Gastrocnemius medialis (tissue), 4 donors: ENCODE results near the gene CLRN1. TPM values are rescaled to one million over a fixed set of nuclear protein-coding genes. Genes with fewer than 3 reads are reported as not detected.

Experiments used
- ATAC-seq, 2 donors: fragments of 150-250 bp; one replicate each; pipeline ENCODE4 v1.9.1; 2016
- DNase-seq, 2 donors: peaks; one replicate each; pipeline ENCODE4 v3.0.0-alpha.2; 2019
- H3K27ac ChIP-seq, 4 donors: fragments of 200-600 bp; sonication (generic); 1 replicate in 1 of 4; 2 replicates in 3 of 4; pipeline ENCODE4 v1.5.1; 2016 to 2018; ENCODE audit warnings: mild to moderate bottlenecking in 2 of 4, moderate library complexity in 1 of 4
- H3K27me3 ChIP-seq, 3 donors: fragments of 200-600 bp; sonication (generic) in 2 of 3; 1 replicate in 1 of 3; 2 replicates in 2 of 3; pipeline versions ENCODE4 v1.5.1 to v1.6.0; 2016 to 2019; ENCODE audit warnings: mild to moderate bottlenecking in 1 of 3, moderate library complexity in 1 of 3
- H3K36me3 ChIP-seq, 2 donors: fragments of 200-600 bp; sonication (generic) in 1 of 2; one replicate each; pipeline ENCODE4 v1.5.1; 2017 to 2018
- H3K4me1 ChIP-seq, 2 donors: fragments of 200-600 bp; sonication (generic) in 1 of 2; one replicate each; pipeline ENCODE4 v1.5.1; 2016 to 2017; ENCODE audit warnings: mild to moderate bottlenecking in 2 of 2
- H3K4me3 ChIP-seq, 4 donors: fragments of 200-600 bp; sonication (generic) in 3 of 4; 1 replicate in 1 of 4; 2 replicates in 3 of 4; pipeline ENCODE4 v1.5.1; 2016 to 2019; ENCODE audit warnings: mild to moderate bottlenecking in 2 of 4
- H3K9me3 ChIP-seq, 3 donors: fragments of 200-600 bp; sonication (generic) in 2 of 3; 1 replicate in 1 of 3; 2 replicates in 2 of 3; pipeline ENCODE4 v1.5.1; 2016 to 2019
- CTCF ChIP-seq, 5 experiments: fragments of 450-650 bp in 3 of 5; fragments of 200-600 bp in 2 of 5; sonication (generic) in 2 of 5; IDR thresholded peaks in 4 of 5; conservative IDR thresholded peaks in 1 of 5; 1 replicate in 4 of 5; 2 replicates in 1 of 5; pipeline ENCODE4 v1.5.1; 2016 to 2019; ENCODE audit warnings: antibody characterized with exemption in 5 of 5, mild to moderate bottlenecking in 3 of 5, moderate library complexity in 3 of 5
- POLR2A ChIP-seq, 2 donors: fragments of 450-650 bp; IDR thresholded peaks; one replicate each; pipeline ENCODE4 v1.6.1; 2017; ENCODE audit warnings: antibody characterized with exemption in 2 of 2, mild to moderate bottlenecking in 2 of 2, moderate library complexity in 2 of 2
- in situ Hi-C, 4 donors: fragments of 200-750 bp; cut with MboI; loops; one replicate each; pipeline versions ENCODE4 v1.15.0 to v1.8.0; 2017; ENCODE audit warnings: low sequenced_read_pairs in 4 of 4
- intact Hi-C: fragments of 100-400 bp; cut with DNase I; formaldehyde crosslinking; loops from one replicate; pipeline ENCODE4 v1.15.1; 2023; ENCODE audit warnings: low total_unique reads
- total RNA-seq, 4 donors: library from RNA; depleted of rRNA; stranded (reverse); fragments of >200 nt; gene quantifications; one replicate each; pipeline versions ENCODE4 v1.1.0 to v1.2.3, GENCODE V29; 2016

Gene CLRN1
- total RNA-seq, 4 donors from 2014 or later = not detected

GRCh38 chr3:150985711-150986110 is 13.2 kb upstream of the CLRN1 start:
- no peak overlapping the region for H3K27ac ChIP-seq
- DNase-seq = no peak
- H3K4me1 ChIP-seq = no peaks in the 10 kb centered on the region
- in situ Hi-C loops (no loop called here), intact Hi-C loops (no loop called here)
- H3K36me3 ChIP-seq = no peaks in the 10 kb centered on the region
- no peak for ATAC-seq
- TF ChIP-seq POLR2A (IDR thresholded peaks at IDR 0.05) (no peak), CTCF (IDR thresholded peaks at IDR 0.05 in 4 of 5, conservative IDR thresholded peaks at IDR 0.05 in 1 of 5) (no peak)
- H3K4me3 ChIP-seq = no peak overlapping the region
- no peaks in the 10 kb centered on the region for H3K9me3 ChIP-seq
- H3K27me3 ChIP-seq = no peaks in the 10 kb centered on the region

GRCh38 chr3:150984066-150984465 is 11.5 kb upstream of the CLRN1 start:
- Histone ChIP-seq H3K36me3 (no peaks in the 10 kb centered on the region), H3K27me3 (no peaks in the 10 kb centered on the region), H3K4me3 (no peak overlapping the region), H3K4me1 (no peaks in the 10 kb centered on the region), H3K9me3 (no peaks in the 10 kb centered on the region), H3K27ac (no peak overlapping the region)
- TF ChIP-seq CTCF (IDR thresholded peaks at IDR 0.05 in 4 of 5, conservative IDR thresholded peaks at IDR 0.05 in 1 of 5) = no peak
- no peak for TF ChIP-seq POLR2A (IDR thresholded peaks at IDR 0.05)
- intact Hi-C loops (no loop called here), in situ Hi-C loops (no loop called here)
- ATAC-seq = no peak
- DNase-seq = no peak

- no peaks in the 10 kb centered on the region for H3K9me3 ChIP-seq
- in situ Hi-C loops = no loop called here
- intact Hi-C loops = no loop called here
- DNase-seq (no peak), ATAC-seq (no peak)
- H3K27me3 ChIP-seq = no peaks in the 10 kb centered on the region
- H3K27ac ChIP-seq = no peak overlapping the region
- H3K4me3 ChIP-seq = no peak overlapping the region
- no peaks in the 10 kb centered on the region for H3K36me3 ChIP-seq
- TF ChIP-seq POLR2A (IDR thresholded peaks at IDR 0.05) (no peak), CTCF (IDR thresholded peaks at IDR 0.05 in 4 of 5, conservative IDR thresholded peaks at IDR 0.05 in 1 of 5) (no peak)
- no peaks in the 10 kb centered on the region for H3K4me1 ChIP-seq
These were observed 6.1 kb upstream of the CLRN1 start for GRCh38 chr3:150978566-150979148.

GRCh38 chr3:150975992-150976368 is 3.5 kb upstream of the CLRN1 start:
- intact Hi-C loops = no loop called here

More at GRCh38 chr3:150975992-150976368, 3.5 kb upstream of the CLRN1 start:
- no peak for TF ChIP-seq CTCF (IDR thresholded peaks at IDR 0.05 in 4 of 5, conservative IDR thresholded peaks at IDR 0.05 in 1 of 5)
- TF ChIP-seq POLR2A (IDR thresholded peaks at IDR 0.05) = no peak
- H3K4me3 ChIP-seq = no peak overlapping the region
- in situ Hi-C loops = no loop called here
- H3K9me3 ChIP-seq = no peaks in the 10 kb centered on the region
- H3K36me3 ChIP-seq = no peaks in the 10 kb centered on the region
- H3K4me1 ChIP-seq = no peaks in the 10 kb centered on the region
- no peak for DNase-seq
- H3K27ac ChIP-seq = no peak overlapping the region
- ATAC-seq = no peak
- no peaks in the 10 kb centered on the region for H3K27me3 ChIP-seq
